OCI-LY1 (cell line): ENCODE results near the gene OR56A4.

Source experiments
- H2AFZ ChIP-seq: fragments of 200-600 bp; sonication (generic), shearing (Covaris generic); 2 replicates; pipeline ENCODE4 v1.6.0; 2014; ENCODE audit warnings: antibody characterized with exemption, mild to moderate bottlenecking, low read length
- H3F3A ChIP-seq: fragments of 200-600 bp; sonication (generic), shearing (Covaris generic); 2 replicates; pipeline ENCODE4 v1.6.0; 2014; ENCODE audit warnings: mild to moderate bottlenecking, antibody characterized with exemption, low read length, moderate library complexity; ENCODE audit not compliant: insufficient read depth
- H3K27ac ChIP-seq: fragments of 200-600 bp; sonication (generic); 2 replicates; pipeline ENCODE4 v1.5.1; 2014; ENCODE audit warnings: low read length, mixed run types, mild to moderate bottlenecking, low read depth; ENCODE audit not compliant: poor library complexity, severe bottlenecking
- H3K27me3 ChIP-seq: fragments of 200-600 bp; sonication (generic); 2 replicates; pipeline ENCODE4 v1.6.0; 2014; ENCODE audit warnings: antibody characterized with exemption, mild to moderate bottlenecking, low read length, moderate library complexity; ENCODE audit not compliant: insufficient read depth
- H3K36me3 ChIP-seq: fragments of 200-600 bp; sonication (generic); 2 replicates; pipeline ENCODE4 v1.6.1; 2014; ENCODE audit warnings: mild to moderate bottlenecking, antibody characterized with exemption, low read length, moderate library complexity, mixed read lengths; ENCODE audit not compliant: insufficient read depth
- H3K4me1 ChIP-seq: fragments of 200-600 bp; sonication (generic); 2 replicates; pipeline ENCODE4 v1.5.1; 2014; ENCODE audit warnings: mild to moderate bottlenecking, low read length, moderate library complexity; ENCODE audit not compliant: insufficient read depth, severe bottlenecking
- H3K4me2 ChIP-seq: fragments of 200-600 bp; sonication (generic), shearing (Covaris generic); 2 replicates; pipeline ENCODE4 v1.6.1; 2014; ENCODE audit warnings: low read length
- H3K4me3 ChIP-seq: fragments of 200-600 bp; sonication (generic); 2 replicates; pipeline ENCODE4 v1.5.1; 2014; ENCODE audit warnings: low read length, low read depth, mild to moderate bottlenecking, mixed read lengths; ENCODE audit not compliant: poor library complexity, severe bottlenecking
- H3K79me2 ChIP-seq: fragments of 200-600 bp; shearing (Covaris generic); 2 replicates; pipeline ENCODE4 v1.6.1; 2016; ENCODE audit warnings: mixed run types, low read length, mixed read lengths; ENCODE audit not compliant: insufficient read depth
- H3K9ac ChIP-seq: fragments of 200-600 bp; sonication (generic), shearing (Covaris generic); 2 replicates; pipeline ENCODE4 v1.6.1; 2014; ENCODE audit warnings: mild to moderate bottlenecking, low read length, mixed read lengths
- H3K9me2 ChIP-seq: fragments of 200-600 bp; sonication (generic), shearing (Covaris generic); 2 replicates; pipeline ENCODE4 v1.6.1; 2014; ENCODE audit warnings: low read depth, mild to moderate bottlenecking, low read length, mixed read lengths
- H3K9me3 ChIP-seq: fragments of 200-600 bp; shearing (Covaris generic); 2 replicates; pipeline ENCODE4 v1.6.1; 2014; ENCODE audit warnings: low read length, mixed read lengths
- H4K20me1 ChIP-seq: fragments of 200-600 bp; sonication (generic), shearing (Covaris generic); 2 replicates; pipeline ENCODE4 v1.6.0; 2016; ENCODE audit warnings: mild to moderate bottlenecking, low read length; ENCODE audit not compliant: insufficient read depth
- EZH2 ChIP-seq: fragments of 200-600 bp; sonication (generic), shearing (Covaris generic); IDR thresholded peaks from 2 replicates; pipeline ENCODE4 v1.8.0; 2017; ENCODE audit warnings: borderline replicate concordance, mixed run types, mild to moderate bottlenecking, antibody characterized with exemption, low read length, moderate library complexity, mixed read lengths
- TF ChIP-seq, protein P1 (sequence below): fragments of 200-600 bp; sonication (generic), shearing (Covaris generic); IDR thresholded peaks from 2 replicates; pipeline ENCODE4 v1.5.1; 2017; ENCODE audit warnings: mild to moderate bottlenecking, antibody characterized with exemption, low read length, moderate library complexity, mixed read lengths

Gene OR56A4

DNA sequence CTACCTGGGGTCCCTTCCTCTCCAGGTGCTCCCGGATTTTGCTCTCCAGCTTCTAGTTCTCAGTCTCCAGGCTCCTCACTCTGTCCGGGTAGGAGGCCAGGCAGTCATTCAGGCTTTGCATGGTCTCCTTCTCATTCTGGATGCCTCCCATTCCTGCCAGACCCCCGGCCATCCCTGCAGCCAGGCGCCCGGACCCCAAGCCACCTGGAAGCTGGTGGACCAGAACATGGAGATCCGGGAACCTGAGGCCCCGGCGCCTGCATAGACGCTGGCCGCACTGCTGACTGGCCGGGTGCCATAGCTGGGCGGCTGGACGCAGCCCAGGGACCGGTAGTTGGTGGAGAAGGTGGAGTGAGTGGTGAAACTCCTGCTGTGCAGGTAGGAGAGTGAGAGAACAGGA is 12.0 kb downstream of the OR56A4 start:
- H3K79me2 ChIP-seq, result no peaks in the 10 kb centered on the region
- H3K4me2 ChIP-seq, result no peak overlapping the region
- H3K9me2 ChIP-seq, result no peaks in the 10 kb centered on the region
- H4K20me1 ChIP-seq, result no peaks in the 10 kb centered on the region
- H3K9ac ChIP-seq, result no peak overlapping the region
- TF ChIP-seq EZH2, result no peak
- TF ChIP-seq, protein P1, sequence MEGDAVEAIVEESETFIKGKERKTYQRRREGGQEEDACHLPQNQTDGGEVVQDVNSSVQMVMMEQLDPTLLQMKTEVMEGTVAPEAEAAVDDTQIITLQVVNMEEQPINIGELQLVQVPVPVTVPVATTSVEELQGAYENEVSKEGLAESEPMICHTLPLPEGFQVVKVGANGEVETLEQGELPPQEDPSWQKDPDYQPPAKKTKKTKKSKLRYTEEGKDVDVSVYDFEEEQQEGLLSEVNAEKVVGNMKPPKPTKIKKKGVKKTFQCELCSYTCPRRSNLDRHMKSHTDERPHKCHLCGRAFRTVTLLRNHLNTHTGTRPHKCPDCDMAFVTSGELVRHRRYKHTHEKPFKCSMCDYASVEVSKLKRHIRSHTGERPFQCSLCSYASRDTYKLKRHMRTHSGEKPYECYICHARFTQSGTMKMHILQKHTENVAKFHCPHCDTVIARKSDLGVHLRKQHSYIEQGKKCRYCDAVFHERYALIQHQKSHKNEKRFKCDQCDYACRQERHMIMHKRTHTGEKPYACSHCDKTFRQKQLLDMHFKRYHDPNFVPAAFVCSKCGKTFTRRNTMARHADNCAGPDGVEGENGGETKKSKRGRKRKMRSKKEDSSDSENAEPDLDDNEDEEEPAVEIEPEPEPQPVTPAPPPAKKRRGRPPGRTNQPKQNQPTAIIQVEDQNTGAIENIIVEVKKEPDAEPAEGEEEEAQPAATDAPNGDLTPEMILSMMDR, result no peak
- no peaks in the 10 kb centered on the region for H3F3A ChIP-seq
- H3K4me1 ChIP-seq, result no peaks in the 10 kb centered on the region
- no peak overlapping the region for H3K4me3 ChIP-seq
- no peaks in the 10 kb centered on the region for H3K36me3 ChIP-seq
- H2AFZ ChIP-seq, result no peak overlapping the region
- no peaks in the 10 kb centered on the region for H3K9me3 ChIP-seq
- no peaks in the 10 kb centered on the region for H3K27me3 ChIP-seq
- H3K27ac ChIP-seq, result no peak overlapping the region

DNA sequence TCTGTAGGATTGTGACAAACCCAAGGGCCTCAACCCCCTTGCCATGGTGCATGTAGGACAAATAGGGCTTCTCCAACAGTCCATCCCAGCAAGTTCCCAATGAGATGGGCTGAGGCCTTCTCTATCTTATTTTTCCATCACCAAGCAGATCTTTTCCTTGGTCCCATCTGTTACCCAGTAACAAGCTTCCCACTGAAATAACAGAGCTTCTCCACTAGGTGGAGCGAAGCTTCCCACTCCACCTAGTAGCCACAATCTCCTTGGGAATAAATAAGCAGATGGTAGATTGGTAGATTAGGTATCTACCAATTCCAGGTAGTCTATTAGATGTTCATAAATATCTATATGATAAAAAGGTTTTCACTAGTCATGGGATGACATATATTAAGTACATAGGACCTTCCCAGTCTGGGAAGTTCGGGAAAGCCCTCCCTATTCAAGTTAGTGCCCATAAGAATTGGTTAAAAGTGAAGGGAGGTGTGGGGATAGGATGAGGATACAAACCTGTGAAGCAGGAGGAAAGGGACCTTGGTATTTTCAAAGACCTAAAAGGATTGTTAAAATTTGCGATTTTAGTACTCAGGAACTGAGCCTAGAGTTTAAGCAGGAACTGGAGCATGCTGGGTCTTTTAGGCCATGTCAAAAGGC is 14.0 kb downstream of the OR56A4 start:
- no peak overlapping the region for H2AFZ ChIP-seq
- no peak overlapping the region for H3K4me3 ChIP-seq
- H3K27ac ChIP-seq, result no peak overlapping the region
- no peaks in the 10 kb centered on the region for H3K27me3 ChIP-seq
- H3K36me3 ChIP-seq, result no peaks in the 10 kb centered on the region
- H4K20me1 ChIP-seq, result no peaks in the 10 kb centered on the region
- no peaks in the 10 kb centered on the region for H3F3A ChIP-seq
- H3K9me2 ChIP-seq, result no peaks in the 10 kb centered on the region
- H3K9me3 ChIP-seq, result no peaks in the 10 kb centered on the region
- no peaks in the 10 kb centered on the region for H3K4me1 ChIP-seq
- H3K79me2 ChIP-seq, result no peaks in the 10 kb centered on the region
- no peak overlapping the region for H3K9ac ChIP-seq
- TF ChIP-seq, protein P1, result peak; percentile 61
- TF ChIP-seq EZH2, result no peak
- H3K4me2 ChIP-seq, result no peak overlapping the region

DNA sequence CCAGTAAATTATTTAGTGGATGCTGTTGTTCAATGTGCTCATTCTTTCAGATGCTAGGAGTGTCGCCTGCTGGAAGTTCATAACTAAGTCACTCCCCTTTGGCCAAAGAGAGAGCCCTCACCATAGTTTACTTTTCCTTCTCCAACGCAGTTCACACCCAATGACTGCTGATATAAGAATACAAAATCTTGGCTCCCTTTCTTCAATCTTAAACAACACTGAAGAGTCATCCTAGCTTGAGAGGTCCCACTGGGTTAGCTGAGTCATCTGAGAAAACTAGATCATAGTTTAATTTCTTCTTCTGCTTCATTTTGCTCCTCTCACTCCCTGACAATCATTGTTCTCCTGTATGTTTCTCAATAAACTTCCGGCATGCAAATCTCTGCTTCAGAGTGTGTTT is 14.6 kb downstream of the OR56A4 start:
- Histone ChIP-seq H3K79me2 (no peaks in the 10 kb centered on the region), H3F3A (no peaks in the 10 kb centered on the region), H3K27me3 (no peaks in the 10 kb centered on the region), H3K4me2 (no peak overlapping the region), H2AFZ (no peak overlapping the region), H3K9me2 (no peaks in the 10 kb centered on the region), H3K27ac (no peak overlapping the region), H3K4me1 (no peaks in the 10 kb centered on the region), H4K20me1 (no peaks in the 10 kb centered on the region), H3K36me3 (no peaks in the 10 kb centered on the region), H3K9me3 (no peaks in the 10 kb centered on the region), H3K4me3 (no peak overlapping the region), H3K9ac (no peak overlapping the region)
- TF ChIP-seq, protein P1, result no peak
- no peak for TF ChIP-seq EZH2
